SKM-1 treated with dmso at 0.1 percent for 144 hours (cell line): Measurements from ENCODE around the gene TBX20.
"Not testable (repeated sequence)": the region's sequence is repeated elsewhere in the genome, so short reads cannot be mapped to it uniquely, and the experiment has no call there.

Experiments used
- DNase-seq: peaks from one replicate; lab custom pipeline; 2025; ENCODE audit not compliant: unreplicated experiment; lab: John Stamatoyannopoulos, UW

TBX20 gene

DNA sequence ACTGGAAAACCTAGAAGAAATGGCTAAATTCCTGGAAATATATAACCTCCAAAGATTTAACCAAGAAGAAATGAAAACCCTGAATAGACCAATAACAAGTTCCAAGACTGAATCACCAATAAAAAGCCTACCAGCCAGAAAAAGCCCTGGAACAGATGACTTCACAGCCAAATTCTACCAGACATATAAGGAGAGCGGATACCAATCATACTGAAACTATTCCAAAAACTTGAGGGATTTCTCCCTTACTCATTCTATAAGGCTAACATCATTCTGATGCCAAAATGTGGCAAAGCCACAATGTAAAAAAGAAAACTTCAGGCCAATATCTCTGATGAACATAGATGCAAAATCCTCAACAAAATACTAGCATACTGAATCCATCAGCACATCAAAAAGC is 86.7 kb downstream of the TBX20 start:
- DNase-seq = not testable (repeated sequence)

DNA sequence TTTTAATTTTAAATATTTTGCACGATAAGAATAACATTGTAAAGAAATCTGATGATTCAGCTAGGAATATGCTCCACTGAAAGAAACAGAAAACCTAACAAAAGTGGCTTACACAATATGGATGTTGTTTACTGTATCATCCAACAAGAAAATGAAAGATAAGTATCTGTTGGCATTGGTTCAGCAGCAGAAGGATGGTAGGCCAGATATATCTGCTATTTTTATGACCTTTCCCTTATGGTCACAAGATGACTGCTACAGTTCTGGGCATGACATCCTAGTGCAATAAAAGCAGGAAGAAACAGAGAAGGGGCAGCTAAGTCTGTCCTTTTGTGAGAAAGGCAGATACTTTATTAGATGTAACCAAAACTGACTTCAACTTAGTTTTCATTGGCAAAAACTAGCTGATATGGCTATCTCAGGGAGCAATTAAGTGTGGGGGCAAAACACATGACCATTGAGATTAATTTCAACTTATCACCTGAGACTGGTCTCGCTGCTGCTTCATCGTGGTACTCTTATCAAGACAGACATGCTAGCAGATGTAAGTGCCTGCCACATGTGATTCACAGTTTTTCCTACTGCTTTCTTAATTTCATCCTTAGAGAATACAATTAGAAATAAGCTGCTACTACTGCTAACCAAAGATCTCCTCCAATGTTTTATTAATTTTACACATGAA is 92.7 kb downstream of the TBX20 start:
- DNase-seq = not testable (repeated sequence)
